Bone marrow (tissue), 2 donors: ENCODE results near the gene PINK1.
"Not testable (repeated sequence)": the region's sequence is repeated elsewhere in the genome, so short reads cannot be mapped to it uniquely, and the experiment has no call there.

ENCODE experiments used
- DNase-seq, 2 donors: peaks; one replicate each; lab custom pipeline; 2025; lab: John Stamatoyannopoulos, UW

PINK1 gene

GRCh38 chr1:20633190-20634064 is at the start of gene PINK1:
Gene PINK1 (plus strand): TSS chr1:20633458. CDS start chr1:20633549, 91 bp downstream.
- peak; percentile 44 to 83 for DNase-seq

- DNase-seq = no peak
Measured at GRCh38 chr1:20584890-20585289, 48.4 kb upstream of the PINK1 start.

- no peak for DNase-seq
Measured at GRCh38 chr1:20586953-20587660, 46.2 kb upstream of the PINK1 start.

GRCh38 chr1:20587661-20588053 is 45.6 kb upstream of the PINK1 start:
- no peak for DNase-seq

GRCh38 chr1:20588634-20589225 is 44.5 kb upstream of the PINK1 start, which contains the start of gene CDA:
Gene CDA (plus strand): TSS chr1:20589097. CDS start chr1:20589130, 33 bp downstream.
- DNase-seq = peak in 1 of 2 donors; percentile 53

GRCh38 chr1:20589331-20590278 is 43.7 kb upstream of the PINK1 start:
- DNase-seq = peak in 1 of 2 donors; percentile 42

- peak in 1 of 2 donors; percentile 8 for DNase-seq
Measured at GRCh38 chr1:20590306-20590777, 42.9 kb upstream of the PINK1 start.

- DNase-seq = no peak
Measured at GRCh38 chr1:20593756-20594155, 39.5 kb upstream of the PINK1 start.

GRCh38 chr1:20594746-20595145 is 38.5 kb upstream of the PINK1 start:
- no peak for DNase-seq

- DNase-seq = no peak
Measured at GRCh38 chr1:20596106-20596505, 37.2 kb upstream of the PINK1 start.

GRCh38 chr1:20597650-20598049 is 35.6 kb upstream of the PINK1 start:
- DNase-seq = no peak

- no peak for DNase-seq
Measured at GRCh38 chr1:20600156-20600555, 33.1 kb upstream of the PINK1 start.

GRCh38 chr1:20601129-20601825 is 32.0 kb upstream of the PINK1 start:
- no peak for DNase-seq

- DNase-seq = no peak
Measured at GRCh38 chr1:20602851-20603450, 30.3 kb upstream of the PINK1 start.

GRCh38 chr1:20603504-20604464 is 29.5 kb upstream of the PINK1 start:
- peak in 1 of 2 donors; percentile 36 for DNase-seq

- DNase-seq = no peak
Measured at GRCh38 chr1:20604678-20605077, 28.6 kb upstream of the PINK1 start.

- not testable (repeated sequence) for DNase-seq
Measured at GRCh38 chr1:20606801-20607570, 26.3 kb upstream of the PINK1 start.

GRCh38 chr1:20609541-20609940 is 23.7 kb upstream of the PINK1 start:
- no peak for DNase-seq
